ENCODE results near the gene SPTY2D1.
A peak's percentile ranks its signal among the peaks of the same experiment; 100 is the strongest.

The SPTY2D1 gene

GRCh38 chr11:18588297-18589252 is 45.6 kb downstream of the SPTY2D1 start, which contains the start of gene UEVLD:
UEVLD (minus strand) TSS chr11:18588734; CDS start chr11:18588654, 80 bp downstream.
- TF ChIP-seq SIN3A (IDR thresholded peaks at IDR 0.05; ENCODE audit: borderline replicate concordance, insufficient read depth, low read length) (peak; percentile 66; the same call in 1 of the 2 replicates), POLR2AphosphoS5 (IDR thresholded peaks at IDR 0.05; ENCODE audit: low read depth, low read length) (peak; percentile 92), TAF1 (IDR thresholded peaks at IDR 0.05; ENCODE audit: borderline replicate concordance, insufficient read depth, low read length) (peak; percentile 86), REST (IDR thresholded peaks at IDR 0.05; ENCODE audit: insufficient read depth in 1 of 2, low read depth in 2 of 2, low read length in 2 of 2) (peak in 1 of 2 experiments; percentile 6; a peak in 1 of 4 replicates), FOXP2 (optimal IDR thresholded peaks at IDR 0.05; ENCODE audit: borderline replicate concordance, extremely low read depth, extremely low read length, insufficient read depth) (peak; percentile 66)

GRCh38 chr11:18581825-18582224 is 52.3 kb downstream of the SPTY2D1 start:
- TF ChIP-seq POLR2AphosphoS5 (IDR thresholded peaks at IDR 0.05; ENCODE audit: low read depth, low read length) (no peak), REST (IDR thresholded peaks at IDR 0.05; ENCODE audit: insufficient read depth in 1 of 2, low read depth in 2 of 2, low read length in 2 of 2) (no peak), TAF1 (IDR thresholded peaks at IDR 0.05; ENCODE audit: borderline replicate concordance, insufficient read depth, low read length) (no peak), FOXP2 (optimal IDR thresholded peaks at IDR 0.05; ENCODE audit: borderline replicate concordance, extremely low read depth, extremely low read length, insufficient read depth) (no peak), SIN3A (IDR thresholded peaks at IDR 0.05; ENCODE audit: borderline replicate concordance, insufficient read depth, low read length) (no peak)

- TF ChIP-seq TAF1 (IDR thresholded peaks at IDR 0.05; ENCODE audit: borderline replicate concordance, insufficient read depth, low read length) = no peak
- TF ChIP-seq POLR2AphosphoS5 (IDR thresholded peaks at IDR 0.05; ENCODE audit: low read depth, low read length) = no peak
- TF ChIP-seq SIN3A (IDR thresholded peaks at IDR 0.05; ENCODE audit: borderline replicate concordance, insufficient read depth, low read length) = no peak
- TF ChIP-seq REST (IDR thresholded peaks at IDR 0.05; ENCODE audit: insufficient read depth in 1 of 2, low read depth in 2 of 2, low read length in 2 of 2) = no peak
- TF ChIP-seq FOXP2 (optimal IDR thresholded peaks at IDR 0.05; ENCODE audit: borderline replicate concordance, extremely low read depth, extremely low read length, insufficient read depth) = no peak
Observed at GRCh38 chr11:18580113-18580766, 53.9 kb downstream of the SPTY2D1 start.

GRCh38 chr11:18578975-18579598 is 55.1 kb downstream of the SPTY2D1 start:
- TF ChIP-seq SIN3A (IDR thresholded peaks at IDR 0.05; ENCODE audit: borderline replicate concordance, insufficient read depth, low read length) = no peak
- no peak for TF ChIP-seq FOXP2 (optimal IDR thresholded peaks at IDR 0.05; ENCODE audit: borderline replicate concordance, extremely low read depth, extremely low read length, insufficient read depth)
- TF ChIP-seq REST (IDR thresholded peaks at IDR 0.05; ENCODE audit: insufficient read depth in 1 of 2, low read depth in 2 of 2, low read length in 2 of 2) = no peak
- TF ChIP-seq TAF1 (IDR thresholded peaks at IDR 0.05; ENCODE audit: borderline replicate concordance, insufficient read depth, low read length) = no peak
- no peak for TF ChIP-seq POLR2AphosphoS5 (IDR thresholded peaks at IDR 0.05; ENCODE audit: low read depth, low read length)

Data from PFSK-1 (cell line).